Loucy (cell line): ENCODE results near the gene ZNF12.
A peak's percentile ranks its signal among the peaks of the same experiment; 100 is the strongest.

Source experiments
- H2AFZ ChIP-seq: fragments of 200-600 bp; sonication (generic); 2 replicates; pipeline ENCODE4 v1.6.0; 2016; ENCODE audit warnings: antibody characterized with exemption, mild to moderate bottlenecking, low read length, moderate library complexity
- H3F3A ChIP-seq: fragments of 200-600 bp; 2 replicates; pipeline ENCODE4 v1.6.0; 2016; ENCODE audit warnings: antibody characterized with exemption, low read depth, mild to moderate bottlenecking
- H3K27me3 ChIP-seq: fragments of 200-600 bp; sonication (generic); 2 replicates; pipeline ENCODE4 v1.6.1; 2014; ENCODE audit warnings: low read length, mild to moderate bottlenecking; ENCODE audit not compliant: insufficient read depth, poor library complexity, severe bottlenecking
- H3K36me3 ChIP-seq: fragments of 200-600 bp; sonication (generic); 2 replicates; pipeline ENCODE4 v1.6.1; 2016; ENCODE audit warnings: low read length; ENCODE audit not compliant: insufficient read depth
- H3K4me1 ChIP-seq: fragments of 200-600 bp; sonication (generic); 2 replicates; pipeline ENCODE4 v1.5.1; 2014; ENCODE audit warnings: low read length, mild to moderate bottlenecking; ENCODE audit not compliant: insufficient read depth, poor library complexity, severe bottlenecking
- H3K4me2 ChIP-seq: fragments of 200-600 bp; sonication (generic); 2 replicates; pipeline ENCODE4 v1.6.0; 2014; ENCODE audit warnings: antibody characterized with exemption, low read length, low read depth, mild to moderate bottlenecking; ENCODE audit not compliant: poor library complexity, severe bottlenecking
- H3K4me3 ChIP-seq: fragments of 200-600 bp; sonication (generic); 2 replicates; pipeline ENCODE4 v1.5.1; 2014; ENCODE audit warnings: low read length, mild to moderate bottlenecking, mixed read lengths; ENCODE audit not compliant: poor library complexity, severe bottlenecking
- H3K79me2 ChIP-seq: fragments of 200-600 bp; sonication (generic); 2 replicates; pipeline ENCODE4 v1.6.1; 2014; ENCODE audit warnings: low read length; ENCODE audit not compliant: insufficient read depth
- H3K9ac ChIP-seq: fragments of 200-600 bp; sonication (generic); 2 replicates; pipeline ENCODE4 v1.6.0; 2014; ENCODE audit warnings: mild to moderate bottlenecking, low read depth, low read length, moderate library complexity; ENCODE audit not compliant: poor library complexity, severe bottlenecking
- H3K9me2 ChIP-seq: fragments of 200-600 bp; sonication (generic); replicated peaks from 2 replicates; pipeline ENCODE4 v1.6.1; 2016; ENCODE audit warnings: low read depth, low read length, mixed read lengths
- H3K9me3 ChIP-seq: fragments of 200-600 bp; sonication (generic); 2 replicates; pipeline ENCODE4 v1.6.1; 2014; ENCODE audit warnings: mild to moderate bottlenecking, antibody characterized with exemption, low read length, low read depth; ENCODE audit not compliant: insufficient read depth
- H4K20me1 ChIP-seq: fragments of 200-600 bp; sonication (generic); 2 replicates; pipeline ENCODE4 v1.6.0; 2014; ENCODE audit warnings: antibody characterized with exemption, low read length, mild to moderate bottlenecking; ENCODE audit not compliant: insufficient read depth, poor library complexity, severe bottlenecking
- EZH2phosphoT487 ChIP-seq: fragments of 200-600 bp; IDR thresholded peaks from 2 replicates; pipeline ENCODE4 v1.6.1; 2018; ENCODE audit warnings: antibody characterized with exemption, mild to moderate bottlenecking, moderate library complexity, borderline replicate concordance
- TF ChIP-seq, protein P1 (sequence below): fragments of 200-600 bp; sonication (generic); conservative IDR thresholded peaks from 2 replicates; pipeline ENCODE4 v1.5.1; 2014; ENCODE audit warnings: mild to moderate bottlenecking, antibody characterized with exemption, low read length

Gene ZNF12

DNA sequence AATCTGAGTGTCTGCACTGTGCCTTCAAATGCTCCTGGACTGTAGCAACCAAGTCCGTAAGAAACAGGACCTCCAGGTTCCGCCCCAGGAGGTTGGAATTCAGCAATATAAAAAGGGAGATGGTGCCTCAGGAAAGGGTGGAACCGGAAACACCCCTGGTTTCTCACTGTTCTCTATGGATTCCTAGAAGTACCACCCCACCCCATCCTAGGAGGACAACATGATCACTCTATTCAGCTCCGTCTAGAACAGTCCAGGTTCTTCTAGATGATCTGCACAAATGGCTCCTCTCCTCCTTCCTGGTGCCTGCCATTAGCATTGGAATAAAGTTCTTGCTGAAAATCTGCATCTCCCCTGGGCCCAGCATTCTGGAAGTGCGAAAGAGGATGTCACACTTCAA is 7.6 kb upstream of the ZNF12 start:
- no peak overlapping the region for H3K4me2 ChIP-seq

GRCh38 chr7:6709808-6710207 is 3.1 kb upstream of the ZNF12 start:
- H3K36me3 ChIP-seq = no peaks in the 10 kb centered on the region
- peak overlapping the region; percentile 19 for H3K4me2 ChIP-seq
- H3F3A ChIP-seq = no peaks in the 10 kb centered on the region
- no peak overlapping the region for H3K4me3 ChIP-seq
- H3K9ac ChIP-seq = no peak overlapping the region
- no peaks in the 10 kb centered on the region for H3K27me3 ChIP-seq
- no peak overlapping the region for H2AFZ ChIP-seq
- no peaks in the 10 kb centered on the region for H3K9me3 ChIP-seq
- TF ChIP-seq EZH2phosphoT487 = no peak
- TF ChIP-seq, protein P1, sequence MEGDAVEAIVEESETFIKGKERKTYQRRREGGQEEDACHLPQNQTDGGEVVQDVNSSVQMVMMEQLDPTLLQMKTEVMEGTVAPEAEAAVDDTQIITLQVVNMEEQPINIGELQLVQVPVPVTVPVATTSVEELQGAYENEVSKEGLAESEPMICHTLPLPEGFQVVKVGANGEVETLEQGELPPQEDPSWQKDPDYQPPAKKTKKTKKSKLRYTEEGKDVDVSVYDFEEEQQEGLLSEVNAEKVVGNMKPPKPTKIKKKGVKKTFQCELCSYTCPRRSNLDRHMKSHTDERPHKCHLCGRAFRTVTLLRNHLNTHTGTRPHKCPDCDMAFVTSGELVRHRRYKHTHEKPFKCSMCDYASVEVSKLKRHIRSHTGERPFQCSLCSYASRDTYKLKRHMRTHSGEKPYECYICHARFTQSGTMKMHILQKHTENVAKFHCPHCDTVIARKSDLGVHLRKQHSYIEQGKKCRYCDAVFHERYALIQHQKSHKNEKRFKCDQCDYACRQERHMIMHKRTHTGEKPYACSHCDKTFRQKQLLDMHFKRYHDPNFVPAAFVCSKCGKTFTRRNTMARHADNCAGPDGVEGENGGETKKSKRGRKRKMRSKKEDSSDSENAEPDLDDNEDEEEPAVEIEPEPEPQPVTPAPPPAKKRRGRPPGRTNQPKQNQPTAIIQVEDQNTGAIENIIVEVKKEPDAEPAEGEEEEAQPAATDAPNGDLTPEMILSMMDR = no peak
- no peaks in the 10 kb centered on the region for H3K9me2 ChIP-seq
- H4K20me1 ChIP-seq = peaks cover 18% of the 10 kb centered on the region
- H3K4me1 ChIP-seq = peaks cover 19% of the 10 kb centered on the region
- H3K79me2 ChIP-seq = peaks cover 20% of the 10 kb centered on the region

More for the DNA sequence above, 7.6 kb upstream of the ZNF12 start:
- no peaks in the 10 kb centered on the region for H3F3A ChIP-seq
- no peaks in the 10 kb centered on the region for H3K9me3 ChIP-seq
- TF ChIP-seq EZH2phosphoT487 = no peak
- TF ChIP-seq, protein P1 = no peak
- H3K36me3 ChIP-seq = no peaks in the 10 kb centered on the region
- H3K9ac ChIP-seq = no peak overlapping the region
- H3K27me3 ChIP-seq = no peaks in the 10 kb centered on the region
- no peak overlapping the region for H3K4me3 ChIP-seq
- no peaks in the 10 kb centered on the region for H3K9me2 ChIP-seq
- no peaks in the 10 kb centered on the region for H4K20me1 ChIP-seq
- H3K79me2 ChIP-seq = no peaks in the 10 kb centered on the region
- no peaks in the 10 kb centered on the region for H3K4me1 ChIP-seq
- no peak overlapping the region for H2AFZ ChIP-seq

GRCh38 chr7:6708304-6708703 is 1.6 kb upstream of the ZNF12 start:
- H3K4me1 ChIP-seq = peaks cover 30% of the 10 kb centered on the region

More at GRCh38 chr7:6708304-6708703, 1.6 kb upstream of the ZNF12 start:
- TF ChIP-seq, protein P1 = no peak
- no peak for TF ChIP-seq EZH2phosphoT487
- Histone ChIP-seq H4K20me1 (peaks cover 30% of the 10 kb centered on the region), H3K9me3 (no peaks in the 10 kb centered on the region), H3K4me2 (peak overlapping the region; percentile 86), H3K36me3 (peaks cover 6% of the 10 kb centered on the region; the same call in 1 of the 2 replicates), H3K27me3 (no peaks in the 10 kb centered on the region), H3K4me3 (no peak overlapping the region), H3F3A (no peaks in the 10 kb centered on the region), H3K79me2 (peaks cover 35% of the 10 kb centered on the region), H2AFZ (no peak overlapping the region), H3K9me2 (no peaks in the 10 kb centered on the region), H3K9ac (no peak overlapping the region)
